WTC11 (cell line): ENCODE measurements around the gene SPR. TPM values are rescaled to one million over a fixed set of nuclear protein-coding genes. Genes with fewer than 3 reads are reported as not detected.

ENCODE experiments used
- ATAC-seq: fragments of 200-7000 bp; cut with Tn5 transposase; 2 replicates; pipeline ENCODE4 v1.10.0; 2021; ENCODE audit warnings: mild to moderate bottlenecking, moderate library complexity
- CTCF ChIA-PET: fragments of 300-600 bp; sonication (Branson Sonifier 250); formaldehyde crosslinking; loops from one replicate; lab custom pipeline; 2021; ENCODE audit warnings: antibody characterized with exemption; lab: Charles Lee
- POLR2A ChIA-PET: fragments of 350-600 bp; sonication (Branson Sonifier 250); formaldehyde crosslinking; loops from one replicate; lab custom pipeline; 2021; ENCODE audit warnings: antibody characterized with exemption; lab: Charles Lee
- DNase-seq: peaks from one replicate; pipeline ENCODE4 v3.0.0; 2021; ENCODE audit warnings: low spot score
- H3K27ac Mint-ChIP-seq: 2 replicates; pipeline ENCODE4 v1.8.0; 2021; ENCODE audit warnings: mixed read lengths
- H3K27me3 Mint-ChIP-seq: 2 replicates; pipeline ENCODE4 v1.8.0; 2021; ENCODE audit warnings: low read depth, mild to moderate bottlenecking, moderate library complexity, mixed read lengths
- H3K36me3 Mint-ChIP-seq: 2 replicates; pipeline ENCODE4 v1.8.0; 2021; ENCODE audit warnings: mixed read lengths
- H3K4me1 Mint-ChIP-seq: 2 replicates; pipeline ENCODE4 v1.8.0; 2022; ENCODE audit warnings: mixed read lengths
- H3K4me3 Mint-ChIP-seq: 2 replicates; pipeline ENCODE4 v1.8.0; 2021; ENCODE audit warnings: mild to moderate bottlenecking, moderate library complexity, mixed read lengths
- H3K9me3 Mint-ChIP-seq: 2 replicates; pipeline ENCODE4 v1.8.0; 2021; ENCODE audit warnings: mixed read lengths
- ELF4 ChIP-seq: sonication (generic); formaldehyde crosslinking; IDR thresholded peaks from 2 replicates; pipeline ENCODE4 v1.8.1; 2022; ENCODE audit warnings: low read depth, mild to moderate bottlenecking, moderate library complexity, missing genetic modification reagents
- MYBL2 ChIP-seq: sonication (generic); formaldehyde crosslinking; IDR thresholded peaks from 2 replicates; pipeline ENCODE4 v1.8.1; 2023; ENCODE audit warnings: mild to moderate bottlenecking, moderate library complexity, missing genetic modification reagents
- NFE2L1 ChIP-seq: sonication (generic); formaldehyde crosslinking; IDR thresholded peaks from 2 replicates; pipeline ENCODE4 v1.8.1; 2023; ENCODE audit warnings: missing genetic modification reagents
- SMAD4 ChIP-seq: sonication (generic); formaldehyde crosslinking; IDR thresholded peaks from 2 replicates; pipeline ENCODE4 v1.8.0; 2022; ENCODE audit warnings: mild to moderate bottlenecking, missing genetic modification reagents
- SOX15 ChIP-seq: fragments of 250-450 bp; sonication (Bioruptor Pico); IDR thresholded peaks from 2 replicates; pipeline ENCODE4 v1.9.0; 2021; ENCODE audit warnings: mild to moderate bottlenecking
- TCF7 ChIP-seq: sonication (generic); formaldehyde crosslinking; IDR thresholded peaks from 2 replicates; pipeline ENCODE4 v1.8.0; 2022; ENCODE audit warnings: mild to moderate bottlenecking, low read depth, missing genetic modification reagents, moderate library complexity
- ZNF423 ChIP-seq: fragments of 250-450 bp; sonication (Bioruptor Pico); IDR thresholded peaks from 2 replicates; pipeline ENCODE4 v2.1.2; 2022; ENCODE audit warnings: mild to moderate bottlenecking, moderate library complexity
- total RNA-seq: library from RNA; stranded (reverse); gene quantifications from 3 replicates; pipeline ENCODE4 v1.2.3, GENCODE V29; 2021
- TF ChIP-seq, protein P1 (sequence below): fragments of 250-450 bp; sonication (Bioruptor Pico); IDR thresholded peaks from 2 replicates; pipeline ENCODE4 v1.9.0; 2021; ENCODE audit warnings: mild to moderate bottlenecking, borderline replicate concordance
- TF ChIP-seq, protein P2 (sequence below): sonication (generic); formaldehyde crosslinking; IDR thresholded peaks from 2 replicates; pipeline ENCODE4 v1.8.0; 2022; ENCODE audit warnings: mild to moderate bottlenecking, missing genetic modification reagents
- TF ChIP-seq, protein P3 (sequence below): fragments of 250-450 bp; sonication (Bioruptor Pico); IDR thresholded peaks from 2 replicates; pipeline ENCODE4 v1.8.0; 2021; ENCODE audit warnings: mild to moderate bottlenecking
- TF ChIP-seq, protein P4 (sequence below): sonication (generic); formaldehyde crosslinking; IDR thresholded peaks from 2 replicates; pipeline ENCODE4 v1.8.0; 2022; ENCODE audit warnings: mild to moderate bottlenecking, missing genetic modification reagents
- TF ChIP-seq, protein P5 (sequence below): sonication (generic); formaldehyde crosslinking; IDR thresholded peaks from 2 replicates; pipeline ENCODE4 v1.8.1; 2023; ENCODE audit warnings: mild to moderate bottlenecking, missing genetic modification reagents

The SPR gene
- total RNA-seq, 1 experiment from 2014 or later = 9.4 TPM

DNA sequence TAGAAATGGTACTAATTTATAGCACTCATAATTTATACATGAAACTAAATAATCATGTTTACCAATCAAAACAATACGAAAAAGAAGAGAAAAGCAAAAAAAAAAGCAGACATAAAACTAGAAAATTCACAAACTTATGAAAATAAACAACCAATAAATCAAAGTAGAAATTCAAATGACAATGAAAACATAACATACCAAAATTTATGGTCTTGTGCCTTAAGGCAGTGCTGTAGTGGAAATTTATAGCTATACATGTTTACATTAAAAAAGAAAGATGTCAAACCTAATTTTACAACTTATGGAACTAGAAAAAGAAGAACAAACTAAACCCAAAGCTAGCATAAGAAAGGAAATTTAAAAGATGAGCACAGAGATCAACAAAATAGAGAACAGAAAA, 16.1 kb upstream of the SPR start:
- H3K4me3 Mint-ChIP-seq = no peak overlapping the region
- H3K27ac Mint-ChIP-seq = no peak overlapping the region
- ATAC-seq = no peak
- peaks cover 16% of the 10 kb centered on the region for H3K9me3 Mint-ChIP-seq
- no peaks in the 10 kb centered on the region for H3K4me1 Mint-ChIP-seq
- peaks cover 32% of the 10 kb centered on the region for H3K27me3 Mint-ChIP-seq
- TF ChIP-seq, protein P1, sequence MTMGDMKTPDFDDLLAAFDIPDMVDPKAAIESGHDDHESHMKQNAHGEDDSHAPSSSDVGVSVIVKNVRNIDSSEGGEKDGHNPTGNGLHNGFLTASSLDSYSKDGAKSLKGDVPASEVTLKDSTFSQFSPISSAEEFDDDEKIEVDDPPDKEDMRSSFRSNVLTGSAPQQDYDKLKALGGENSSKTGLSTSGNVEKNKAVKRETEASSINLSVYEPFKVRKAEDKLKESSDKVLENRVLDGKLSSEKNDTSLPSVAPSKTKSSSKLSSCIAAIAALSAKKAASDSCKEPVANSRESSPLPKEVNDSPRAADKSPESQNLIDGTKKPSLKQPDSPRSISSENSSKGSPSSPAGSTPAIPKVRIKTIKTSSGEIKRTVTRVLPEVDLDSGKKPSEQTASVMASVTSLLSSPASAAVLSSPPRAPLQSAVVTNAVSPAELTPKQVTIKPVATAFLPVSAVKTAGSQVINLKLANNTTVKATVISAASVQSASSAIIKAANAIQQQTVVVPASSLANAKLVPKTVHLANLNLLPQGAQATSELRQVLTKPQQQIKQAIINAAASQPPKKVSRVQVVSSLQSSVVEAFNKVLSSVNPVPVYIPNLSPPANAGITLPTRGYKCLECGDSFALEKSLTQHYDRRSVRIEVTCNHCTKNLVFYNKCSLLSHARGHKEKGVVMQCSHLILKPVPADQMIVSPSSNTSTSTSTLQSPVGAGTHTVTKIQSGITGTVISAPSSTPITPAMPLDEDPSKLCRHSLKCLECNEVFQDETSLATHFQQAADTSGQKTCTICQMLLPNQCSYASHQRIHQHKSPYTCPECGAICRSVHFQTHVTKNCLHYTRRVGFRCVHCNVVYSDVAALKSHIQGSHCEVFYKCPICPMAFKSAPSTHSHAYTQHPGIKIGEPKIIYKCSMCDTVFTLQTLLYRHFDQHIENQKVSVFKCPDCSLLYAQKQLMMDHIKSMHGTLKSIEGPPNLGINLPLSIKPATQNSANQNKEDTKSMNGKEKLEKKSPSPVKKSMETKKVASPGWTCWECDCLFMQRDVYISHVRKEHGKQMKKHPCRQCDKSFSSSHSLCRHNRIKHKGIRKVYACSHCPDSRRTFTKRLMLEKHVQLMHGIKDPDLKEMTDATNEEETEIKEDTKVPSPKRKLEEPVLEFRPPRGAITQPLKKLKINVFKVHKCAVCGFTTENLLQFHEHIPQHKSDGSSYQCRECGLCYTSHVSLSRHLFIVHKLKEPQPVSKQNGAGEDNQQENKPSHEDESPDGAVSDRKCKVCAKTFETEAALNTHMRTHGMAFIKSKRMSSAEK (CRISPR knock-in tag) = no peak
- TF ChIP-seq SMAD4 (CRISPR knock-in tag) = no peak
- TF ChIP-seq, protein P2, sequence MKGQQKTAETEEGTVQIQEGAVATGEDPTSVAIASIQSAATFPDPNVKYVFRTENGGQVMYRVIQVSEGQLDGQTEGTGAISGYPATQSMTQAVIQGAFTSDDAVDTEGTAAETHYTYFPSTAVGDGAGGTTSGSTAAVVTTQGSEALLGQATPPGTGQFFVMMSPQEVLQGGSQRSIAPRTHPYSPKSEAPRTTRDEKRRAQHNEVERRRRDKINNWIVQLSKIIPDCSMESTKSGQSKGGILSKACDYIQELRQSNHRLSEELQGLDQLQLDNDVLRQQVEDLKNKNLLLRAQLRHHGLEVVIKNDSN (CRISPR knock-in tag) = no peak
- TF ChIP-seq, protein P3, sequence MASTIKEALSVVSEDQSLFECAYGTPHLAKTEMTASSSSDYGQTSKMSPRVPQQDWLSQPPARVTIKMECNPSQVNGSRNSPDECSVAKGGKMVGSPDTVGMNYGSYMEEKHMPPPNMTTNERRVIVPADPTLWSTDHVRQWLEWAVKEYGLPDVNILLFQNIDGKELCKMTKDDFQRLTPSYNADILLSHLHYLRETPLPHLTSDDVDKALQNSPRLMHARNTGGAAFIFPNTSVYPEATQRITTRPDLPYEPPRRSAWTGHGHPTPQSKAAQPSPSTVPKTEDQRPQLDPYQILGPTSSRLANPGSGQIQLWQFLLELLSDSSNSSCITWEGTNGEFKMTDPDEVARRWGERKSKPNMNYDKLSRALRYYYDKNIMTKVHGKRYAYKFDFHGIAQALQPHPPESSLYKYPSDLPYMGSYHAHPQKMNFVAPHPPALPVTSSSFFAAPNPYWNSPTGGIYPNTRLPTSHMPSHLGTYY = no peak
- TF ChIP-seq, protein P4, sequence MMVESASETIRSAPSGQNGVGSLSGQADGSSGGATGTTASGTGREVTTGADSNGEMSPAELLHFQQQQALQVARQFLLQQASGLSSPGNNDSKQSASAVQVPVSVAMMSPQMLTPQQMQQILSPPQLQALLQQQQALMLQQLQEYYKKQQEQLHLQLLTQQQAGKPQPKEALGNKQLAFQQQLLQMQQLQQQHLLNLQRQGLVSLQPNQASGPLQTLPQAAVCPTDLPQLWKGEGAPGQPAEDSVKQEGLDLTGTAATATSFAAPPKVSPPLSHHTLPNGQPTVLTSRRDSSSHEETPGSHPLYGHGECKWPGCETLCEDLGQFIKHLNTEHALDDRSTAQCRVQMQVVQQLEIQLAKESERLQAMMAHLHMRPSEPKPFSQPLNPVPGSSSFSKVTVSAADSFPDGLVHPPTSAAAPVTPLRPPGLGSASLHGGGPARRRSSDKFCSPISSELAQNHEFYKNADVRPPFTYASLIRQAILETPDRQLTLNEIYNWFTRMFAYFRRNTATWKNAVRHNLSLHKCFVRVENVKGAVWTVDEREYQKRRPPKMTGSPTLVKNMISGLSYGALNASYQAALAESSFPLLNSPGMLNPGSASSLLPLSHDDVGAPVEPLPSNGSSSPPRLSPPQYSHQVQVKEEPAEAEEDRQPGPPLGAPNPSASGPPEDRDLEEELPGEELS (CRISPR knock-in tag) = no peak
- no peak for TF ChIP-seq NFE2L1 (CRISPR knock-in tag)
- TF ChIP-seq, protein P5, sequence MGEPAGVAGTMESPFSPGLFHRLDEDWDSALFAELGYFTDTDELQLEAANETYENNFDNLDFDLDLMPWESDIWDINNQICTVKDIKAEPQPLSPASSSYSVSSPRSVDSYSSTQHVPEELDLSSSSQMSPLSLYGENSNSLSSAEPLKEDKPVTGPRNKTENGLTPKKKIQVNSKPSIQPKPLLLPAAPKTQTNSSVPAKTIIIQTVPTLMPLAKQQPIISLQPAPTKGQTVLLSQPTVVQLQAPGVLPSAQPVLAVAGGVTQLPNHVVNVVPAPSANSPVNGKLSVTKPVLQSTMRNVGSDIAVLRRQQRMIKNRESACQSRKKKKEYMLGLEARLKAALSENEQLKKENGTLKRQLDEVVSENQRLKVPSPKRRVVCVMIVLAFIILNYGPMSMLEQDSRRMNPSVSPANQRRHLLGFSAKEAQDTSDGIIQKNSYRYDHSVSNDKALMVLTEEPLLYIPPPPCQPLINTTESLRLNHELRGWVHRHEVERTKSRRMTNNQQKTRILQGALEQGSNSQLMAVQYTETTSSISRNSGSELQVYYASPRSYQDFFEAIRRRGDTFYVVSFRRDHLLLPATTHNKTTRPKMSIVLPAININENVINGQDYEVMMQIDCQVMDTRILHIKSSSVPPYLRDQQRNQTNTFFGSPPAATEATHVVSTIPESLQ (CRISPR knock-in tag) = no peak
- no peak for TF ChIP-seq ZNF423
- no peak for TF ChIP-seq MYBL2
- TF ChIP-seq, all 79 proteins: peak for 0
- POLR2A ChIA-PET = no interaction called here
- H3K36me3 Mint-ChIP-seq = no peaks in the 10 kb centered on the region
- CTCF ChIA-PET = interaction anchor here (0.6 to 2.0 kb wide), 3 partner anchors 8 to 82 kb away, joined by 3 to 8 read pairs (median 7); no protein-coding TSS in a partner anchor
- DNase-seq = no peak

DNA sequence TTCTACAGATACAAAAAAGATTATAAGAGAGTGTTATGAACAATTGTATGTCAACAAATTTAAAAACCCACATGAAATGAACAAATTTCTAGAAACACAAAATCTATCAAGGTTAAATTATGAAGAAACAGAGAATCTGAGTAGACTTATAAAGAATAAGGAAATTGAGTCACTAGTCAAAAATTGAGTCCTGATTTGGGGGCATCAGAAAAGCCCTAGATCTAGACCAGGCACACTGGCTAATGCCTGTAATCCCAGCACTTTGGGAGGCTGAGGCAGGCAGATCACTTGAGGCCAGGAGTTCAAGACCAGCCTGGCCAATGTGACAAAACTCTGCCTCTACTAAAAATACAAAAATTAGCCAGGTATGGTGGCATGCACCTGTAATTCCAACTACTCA, 15.3 kb upstream of the SPR start:
- DNase-seq (no peak), ATAC-seq (no peak)
- no peaks in the 10 kb centered on the region for H3K36me3 Mint-ChIP-seq
- no peak overlapping the region for H3K27ac Mint-ChIP-seq
- no peak overlapping the region for H3K4me3 Mint-ChIP-seq
- ChIA-PET CTCF (interaction anchor here (0.6 to 1.2 kb wide), 2 partner anchors 9 to 82 kb away, joined by 3 to 8 read pairs; no protein-coding TSS in a partner anchor), POLR2A (no interaction called here)
- TF ChIP-seq ELF4 (CRISPR knock-in tag) (no peak), SOX15 (no peak), TCF7 (CRISPR knock-in tag) (no peak), NFE2L1 (CRISPR knock-in tag) (no peak)
- no peaks in the 10 kb centered on the region for H3K4me1 Mint-ChIP-seq
- peaks cover 32% of the 10 kb centered on the region for H3K27me3 Mint-ChIP-seq
- H3K9me3 Mint-ChIP-seq = peaks cover 16% of the 10 kb centered on the region
